ENCODE measurements around the gene CALU. TPM values are rescaled to one million over a fixed set of nuclear protein-coding genes. Genes with fewer than 3 reads are reported as not detected.

The CALU gene
- total and polyA plus RNA-seq, 9 donors: 38.9 to 187 (median 71.0) TPM

- Histone ChIP-seq H3K27ac (peak overlapping the region in 1 of 2 donors; percentile 80), H3K4me1 (ENCODE audit: insufficient read depth) (peaks cover 3% of the 10 kb centered on the region), H3K36me3 (no peaks in the 10 kb centered on the region), H3K9me3 (no peaks in the 10 kb centered on the region), H3K4me3 (peak overlapping the region; percentile 89), H3K27me3 (no peaks in the 10 kb centered on the region)
- DNase-seq: no peak
- intact Hi-C loops (cut with DNase I): loop anchor here in 1 of 4 donors (5.0 kb wide), 1 partner anchor 124 kb away; the partner anchor contains the start of gene ATP6V1F
- no peak for TF ChIP-seq EP300 (IDR thresholded peaks at IDR 0.05)
- 8 to 14% (median 8%) methylated on average over 1 of the region's 1 CpG for WGBS, 3 donors
These were observed 1.2 kb upstream of the CALU start for GRCh38 chr7:128737867-128738385.

GRCh38 chr7:128738570-128739047 lies 550 bp upstream of the CALU start:
- Histone ChIP-seq H3K27ac (peak overlapping the region; percentile 26 to 80), H3K4me1 (ENCODE audit: insufficient read depth) (peaks cover 3% of the 10 kb centered on the region), H3K9me3 (no peaks in the 10 kb centered on the region), H3K27me3 (no peaks in the 10 kb centered on the region), H3K4me3 (peak overlapping the region; percentile 89), H3K36me3 (no peaks in the 10 kb centered on the region)
- 0% methylated on average over 8 of the region's 8 CpGs for WGBS, 3 donors
- TF ChIP-seq EP300 (IDR thresholded peaks at IDR 0.05): no peak
- TF ChIP-seq CTCF (IDR thresholded peaks at IDR 0.05): no peak
- TF ChIP-seq POLR2A (IDR thresholded peaks at IDR 0.05): no peak
- no peak for DNase-seq
- intact Hi-C loops (cut with DNase I): loop anchor here in 1 of 4 donors (5.0 kb wide), 1 partner anchor 124 kb away; the partner anchor contains the start of gene ATP6V1F

- intact Hi-C loops (cut with DNase I): loop anchor here in 1 of 4 donors (5.0 kb wide), 1 partner anchor 122 kb away; the partner anchor contains the start of gene ATP6V1F
- Histone ChIP-seq H3K4me3 (peak overlapping the region; percentile 89), H3K27ac (peak overlapping the region in 1 of 2 donors; percentile 80), H3K9me3 (no peaks in the 10 kb centered on the region), H3K27me3 (no peaks in the 10 kb centered on the region), H3K36me3 (no peaks in the 10 kb centered on the region), H3K4me1 (ENCODE audit: insufficient read depth) (peaks cover 5% of the 10 kb centered on the region)
- 1 to 2% (median 1%) methylated on average over 13 of the region's 13 CpGs for WGBS, 3 donors
- no peak for TF ChIP-seq EP300 (IDR thresholded peaks at IDR 0.05)
- no peak for TF ChIP-seq CTCF (IDR thresholded peaks at IDR 0.05)
- TF ChIP-seq POLR2A (IDR thresholded peaks at IDR 0.05): no peak
- no peak for DNase-seq
These were observed 977 bp downstream of the CALU start for GRCh38 chr7:128739990-128740682.

- Histone ChIP-seq H3K27me3 (no peaks in the 10 kb centered on the region), H3K27ac (no peak overlapping the region), H3K4me3 (peak overlapping the region; percentile 1), H3K4me1 (ENCODE audit: insufficient read depth) (peaks cover 5% of the 10 kb centered on the region), H3K36me3 (no peaks in the 10 kb centered on the region), H3K9me3 (no peaks in the 10 kb centered on the region)
- intact Hi-C loops (cut with DNase I): no loop called here
- no peak for DNase-seq
- WGBS, 3 donors: 31 to 40% (median 32%) methylated on average over 3 of the region's 3 CpGs
- TF ChIP-seq EP300 (IDR thresholded peaks at IDR 0.05) (no peak), POLR2A (IDR thresholded peaks at IDR 0.05) (no peak), CTCF (IDR thresholded peaks at IDR 0.05) (no peak)
These were observed 1.8 kb downstream of the CALU start for GRCh38 chr7:128740996-128741395.

GRCh38 chr7:128741491-128741890 lies 2.3 kb downstream of the CALU start:
- H3K9me3 ChIP-seq: no peaks in the 10 kb centered on the region
- intact Hi-C loops (cut with DNase I): no loop called here

More at GRCh38 chr7:128741491-128741890, 2.3 kb downstream of the CALU start:
- peaks cover 5% of the 10 kb centered on the region for H3K4me1 ChIP-seq (ENCODE audit: insufficient read depth)
- H3K36me3 ChIP-seq: no peaks in the 10 kb centered on the region
- no peak overlapping the region for H3K27ac ChIP-seq
- no peak for TF ChIP-seq CTCF (IDR thresholded peaks at IDR 0.05)
- H3K4me3 ChIP-seq: peak overlapping the region; percentile 1
- 32 to 42% (median 38%) methylated on average over 3 of the region's 3 CpGs for WGBS, 3 donors
- no peak for DNase-seq
- H3K27me3 ChIP-seq: no peaks in the 10 kb centered on the region
